ENCODE results near the gene ABHD10.

The ABHD10 gene

GRCh38 chr3:111993038-111993437, 14.2 kb downstream of the ABHD10 start:
- H2AFZ ChIP-seq (ENCODE audit: low read length), result no peak overlapping the region
- no peak overlapping the region for H3K4me2 ChIP-seq (ENCODE audit: low read depth, low read length)
- no peaks in the 10 kb centered on the region for H3K9me2 ChIP-seq (replicated peaks; ENCODE audit: insufficient read depth, low read length)
- H3K36me3 ChIP-seq (replicated peaks; ENCODE audit: insufficient read depth, low read length), result no peaks in the 10 kb centered on the region; the same call in 1 of the 2 replicates
- no peak for TF ChIP-seq EZH2 (optimal IDR thresholded peaks at IDR 0.05; ENCODE audit: low read depth, low read length)
- no peak for TF ChIP-seq EZH2phosphoT487 (IDR thresholded peaks at IDR 0.05; ENCODE audit: low read length)
- TF ChIP-seq CTCF (IDR thresholded peaks at IDR 0.05; ENCODE audit: low read length), result no peak
- H3K27me3 ChIP-seq (replicated peaks; ENCODE audit: insufficient read depth, low read length), result no peaks in the 10 kb centered on the region
- no peaks in the 10 kb centered on the region for H3F3A ChIP-seq (ENCODE audit: insufficient read depth, low read length)
- no peaks in the 10 kb centered on the region for H4K20me1 ChIP-seq (ENCODE audit: insufficient read depth, low read length)
- no peak overlapping the region for H3K9ac ChIP-seq (ENCODE audit: low read length)
- H3K9me3 ChIP-seq (replicated peaks; ENCODE audit: insufficient read depth, low read length), result no peaks in the 10 kb centered on the region
- H3K4me1 ChIP-seq (ENCODE audit: low read length), result no peaks in the 10 kb centered on the region
- no peak for DNase-seq
- H3K27ac ChIP-seq (ENCODE audit: low read length), result no peak overlapping the region
- H3K79me2 ChIP-seq (ENCODE audit: low read length), result no peaks in the 10 kb centered on the region
- no peak overlapping the region for H3K4me3 ChIP-seq (ENCODE audit: low read length)

GRCh38 chr3:111998636-111999483, 20.0 kb downstream of the ABHD10 start, which contains the start of gene TAGLN3:
TSS of gene TAGLN3 (plus strand) at chr3:111998922. CDS start at chr3:111999423, 501 bp downstream.
- Histone ChIP-seq H3K4me1 (ENCODE audit: low read length) (no peaks in the 10 kb centered on the region), H3F3A (ENCODE audit: insufficient read depth, low read length) (peaks cover 3% of the 10 kb centered on the region; the same call in 1 of the 2 replicates), H2AFZ (ENCODE audit: low read length) (peak within 1 kb of the TSS; percentile 97), H3K27me3 (replicated peaks; ENCODE audit: insufficient read depth, low read length) (no peaks in the 10 kb centered on the region), H4K20me1 (ENCODE audit: insufficient read depth, low read length) (no peaks in the 10 kb centered on the region), H3K4me2 (ENCODE audit: low read depth, low read length) (peak within 1 kb of the TSS; percentile 97), H3K36me3 (replicated peaks; ENCODE audit: insufficient read depth, low read length) (no peaks in the 10 kb centered on the region), H3K4me3 (ENCODE audit: low read length) (peak within 1 kb of the TSS; percentile 77), H3K9me2 (replicated peaks; ENCODE audit: insufficient read depth, low read length) (no peaks in the 10 kb centered on the region), H3K79me2 (ENCODE audit: low read length) (no peaks in the 10 kb centered on the region), H3K9me3 (replicated peaks; ENCODE audit: insufficient read depth, low read length) (no peaks in the 10 kb centered on the region), H3K27ac (ENCODE audit: low read length) (no peak within 1 kb of the TSS), H3K9ac (ENCODE audit: low read length) (peak within 1 kb of the TSS; percentile 31; the same call in 1 of the 2 replicates)
- TF ChIP-seq EZH2phosphoT487 (IDR thresholded peaks at IDR 0.05; ENCODE audit: low read length), result no peak
- TF ChIP-seq EZH2 (optimal IDR thresholded peaks at IDR 0.05; ENCODE audit: low read depth, low read length), result no peak
- no peak for TF ChIP-seq CTCF (IDR thresholded peaks at IDR 0.05; ENCODE audit: low read length)
- DNase-seq, result peak; percentile 51

GRCh38 chr3:111999484-112000324, 20.9 kb downstream of the ABHD10 start:
- Histone ChIP-seq H3K79me2 (ENCODE audit: low read length) (no peaks in the 10 kb centered on the region), H3F3A (ENCODE audit: insufficient read depth, low read length) (peaks cover 3% of the 10 kb centered on the region; the same call in 1 of the 2 replicates), H3K4me1 (ENCODE audit: low read length) (no peaks in the 10 kb centered on the region), H3K4me2 (ENCODE audit: low read depth, low read length) (peak overlapping the region; percentile 97), H3K27me3 (replicated peaks; ENCODE audit: insufficient read depth, low read length) (no peaks in the 10 kb centered on the region), H3K27ac (ENCODE audit: low read length) (no peak overlapping the region), H3K9me3 (replicated peaks; ENCODE audit: insufficient read depth, low read length) (no peaks in the 10 kb centered on the region), H3K4me3 (ENCODE audit: low read length) (peak overlapping the region; percentile 77), H2AFZ (ENCODE audit: low read length) (peak overlapping the region; percentile 97), H3K9me2 (replicated peaks; ENCODE audit: insufficient read depth, low read length) (no peaks in the 10 kb centered on the region), H3K9ac (ENCODE audit: low read length) (0 out of 2 replicates have a peak overlapping the region, but pooled peaks have one; percentile 5), H4K20me1 (ENCODE audit: insufficient read depth, low read length) (no peaks in the 10 kb centered on the region), H3K36me3 (replicated peaks; ENCODE audit: insufficient read depth, low read length) (no peaks in the 10 kb centered on the region)
- no peak for TF ChIP-seq EZH2phosphoT487 (IDR thresholded peaks at IDR 0.05; ENCODE audit: low read length)
- no peak for TF ChIP-seq CTCF (IDR thresholded peaks at IDR 0.05; ENCODE audit: low read length)
- no peak for TF ChIP-seq EZH2 (optimal IDR thresholded peaks at IDR 0.05; ENCODE audit: low read depth, low read length)
- peak; percentile 24 for DNase-seq
